ENCODE measurements around the gene BRINP3. TPM values are rescaled to one million over a fixed set of nuclear protein-coding genes. Genes with fewer than 3 reads are reported as not detected.

The BRINP3 gene
- total RNA-seq, 1 experiment from 2014 or later = not detected

DNA sequence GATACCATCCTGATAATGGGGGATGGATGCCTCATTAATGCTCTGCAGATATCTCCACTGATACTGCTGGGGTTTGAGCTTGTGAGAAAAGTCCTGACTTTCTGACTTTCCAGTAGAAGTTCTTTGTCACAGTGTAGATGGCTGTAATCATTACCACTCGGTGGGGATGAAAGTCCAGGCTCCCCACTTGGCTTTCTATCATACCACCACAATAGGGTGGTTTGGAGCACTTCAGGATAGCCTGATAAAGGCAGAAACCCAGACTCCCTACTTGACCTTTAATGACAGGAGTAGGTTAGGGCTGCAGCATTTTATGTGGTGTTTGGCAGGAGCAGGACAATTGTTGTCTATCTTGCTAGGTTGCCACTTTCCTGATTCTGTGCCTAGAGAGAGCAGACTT, 294.1 kb downstream of the BRINP3 start:
- POLR2A ChIA-PET (ENCODE audit: unreplicated experiment) = no interaction called here
- H3K79me2 ChIP-seq (ENCODE audit: low read length) = no peaks in the 10 kb centered on the region

GRCh38 chr1:190179817-190180216, 297.8 kb downstream of the BRINP3 start:
- Histone ChIP-seq H3K36me3 (ENCODE audit: low read depth, low read length) (no peaks in the 10 kb centered on the region), H3F3A (ENCODE audit: low read length, unreplicated experiment) (no peaks in the 10 kb centered on the region), H2AFZ (ENCODE audit: low read length) (no peak overlapping the region), H3K9ac (ENCODE audit: low read length) (no peak overlapping the region), H3K4me2 (ENCODE audit: low read length) (peak overlapping the region; percentile 24), H3K4me1 (ENCODE audit: insufficient read depth, low read length) (peaks cover 9% of the 10 kb centered on the region), H3K79me2 (ENCODE audit: low read length) (no peaks in the 10 kb centered on the region), H3K27ac (ENCODE audit: low read length) (no peak overlapping the region), H4K20me1 (ENCODE audit: low read length) (no peaks in the 10 kb centered on the region), H3K4me3 (ENCODE audit: low read length) (no peak overlapping the region), H3K9me2 (replicated peaks; ENCODE audit: low read length) (no peaks in the 10 kb centered on the region), H3K9me3 (ENCODE audit: low read length) (no peaks in the 10 kb centered on the region), H3K27me3 (ENCODE audit: low read length) (no peaks in the 10 kb centered on the region)
- CTCF ChIA-PET = no interaction called here
- POLR2A ChIA-PET (ENCODE audit: unreplicated experiment) = no interaction called here
- DNase-seq = peak; percentile 81
- no TSS peak for BruUV-seq (replicated peaks)
- peak; percentile 97 for ATAC-seq
- intact Hi-C loops (cut with micrococcal nuclease) = no loop called here
- TF ChIP-seq, protein P1, sequence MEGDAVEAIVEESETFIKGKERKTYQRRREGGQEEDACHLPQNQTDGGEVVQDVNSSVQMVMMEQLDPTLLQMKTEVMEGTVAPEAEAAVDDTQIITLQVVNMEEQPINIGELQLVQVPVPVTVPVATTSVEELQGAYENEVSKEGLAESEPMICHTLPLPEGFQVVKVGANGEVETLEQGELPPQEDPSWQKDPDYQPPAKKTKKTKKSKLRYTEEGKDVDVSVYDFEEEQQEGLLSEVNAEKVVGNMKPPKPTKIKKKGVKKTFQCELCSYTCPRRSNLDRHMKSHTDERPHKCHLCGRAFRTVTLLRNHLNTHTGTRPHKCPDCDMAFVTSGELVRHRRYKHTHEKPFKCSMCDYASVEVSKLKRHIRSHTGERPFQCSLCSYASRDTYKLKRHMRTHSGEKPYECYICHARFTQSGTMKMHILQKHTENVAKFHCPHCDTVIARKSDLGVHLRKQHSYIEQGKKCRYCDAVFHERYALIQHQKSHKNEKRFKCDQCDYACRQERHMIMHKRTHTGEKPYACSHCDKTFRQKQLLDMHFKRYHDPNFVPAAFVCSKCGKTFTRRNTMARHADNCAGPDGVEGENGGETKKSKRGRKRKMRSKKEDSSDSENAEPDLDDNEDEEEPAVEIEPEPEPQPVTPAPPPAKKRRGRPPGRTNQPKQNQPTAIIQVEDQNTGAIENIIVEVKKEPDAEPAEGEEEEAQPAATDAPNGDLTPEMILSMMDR (conservative IDR thresholded peaks at IDR 0.05; ENCODE audit: low read depth, low read length) = no peak
- TF ChIP-seq EZH2phosphoT487 (IDR thresholded peaks at IDR 0.05; ENCODE audit: borderline replicate concordance, low read length) (no peak), EZH2 (IDR thresholded peaks at IDR 0.05; ENCODE audit: low read length, unreplicated experiment) (no peak)

More for the DNA sequence above, 294.1 kb downstream of the BRINP3 start:
- TF ChIP-seq EZH2phosphoT487 (IDR thresholded peaks at IDR 0.05; ENCODE audit: borderline replicate concordance, low read length) (no peak), EZH2 (IDR thresholded peaks at IDR 0.05; ENCODE audit: low read length, unreplicated experiment) (no peak)
- TF ChIP-seq, protein P1 (conservative IDR thresholded peaks at IDR 0.05; ENCODE audit: low read depth, low read length) = no peak
- CTCF ChIA-PET = no interaction called here
- Histone ChIP-seq H3K4me2 (ENCODE audit: low read length) (no peak overlapping the region), H3K27ac (ENCODE audit: low read length) (no peak overlapping the region), H3K9me2 (replicated peaks; ENCODE audit: low read length) (no peaks in the 10 kb centered on the region), H3K4me1 (ENCODE audit: insufficient read depth, low read length) (peaks cover 9% of the 10 kb centered on the region), H3K9ac (ENCODE audit: low read length) (no peak overlapping the region), H4K20me1 (ENCODE audit: low read length) (no peaks in the 10 kb centered on the region), H3F3A (ENCODE audit: low read length, unreplicated experiment) (no peaks in the 10 kb centered on the region), H3K27me3 (ENCODE audit: low read length) (no peaks in the 10 kb centered on the region), H3K4me3 (ENCODE audit: low read length) (no peak overlapping the region), H3K9me3 (ENCODE audit: low read length) (no peaks in the 10 kb centered on the region), H2AFZ (ENCODE audit: low read length) (no peak overlapping the region), H3K36me3 (ENCODE audit: low read depth, low read length) (no peaks in the 10 kb centered on the region)
- intact Hi-C loops (cut with micrococcal nuclease) = no loop called here
- no peak for DNase-seq
- no TSS peak for BruUV-seq (replicated peaks)
- no peak for ATAC-seq

GRCh38 chr1:190178827-190179226, 298.8 kb downstream of the BRINP3 start:
- TF ChIP-seq, protein P1 (conservative IDR thresholded peaks at IDR 0.05; ENCODE audit: low read depth, low read length) = no peak
- CTCF ChIA-PET = no interaction called here
- Histone ChIP-seq H3K9ac (ENCODE audit: low read length) (no peak overlapping the region), H3K27ac (ENCODE audit: low read length) (no peak overlapping the region), H3K4me3 (ENCODE audit: low read length) (no peak overlapping the region), H3K4me1 (ENCODE audit: insufficient read depth, low read length) (peaks cover 9% of the 10 kb centered on the region), H3K9me2 (replicated peaks; ENCODE audit: low read length) (no peaks in the 10 kb centered on the region), H2AFZ (ENCODE audit: low read length) (no peak overlapping the region), H4K20me1 (ENCODE audit: low read length) (no peaks in the 10 kb centered on the region), H3F3A (ENCODE audit: low read length, unreplicated experiment) (no peaks in the 10 kb centered on the region), H3K9me3 (ENCODE audit: low read length) (no peaks in the 10 kb centered on the region), H3K36me3 (ENCODE audit: low read depth, low read length) (no peaks in the 10 kb centered on the region), H3K4me2 (ENCODE audit: low read length) (no peak overlapping the region), H3K79me2 (ENCODE audit: low read length) (no peaks in the 10 kb centered on the region), H3K27me3 (ENCODE audit: low read length) (no peaks in the 10 kb centered on the region)
- intact Hi-C loops (cut with micrococcal nuclease) = no loop called here
- ATAC-seq (no peak), DNase-seq (no peak)
- BruUV-seq (replicated peaks) = no TSS peak
- POLR2A ChIA-PET (ENCODE audit: unreplicated experiment) = no interaction called here

Data from PC-3 (cell line).